ENCODE measurements around the gene OSTM1.

Gene OSTM1

GRCh38 chr6:108039681-108040080 lies 34.9 kb downstream of the OSTM1 start:
- no peaks in the 10 kb centered on the region for H3K27me3 ChIP-seq (ENCODE audit: insufficient read depth, poor library complexity, severe bottlenecking)

DNA sequence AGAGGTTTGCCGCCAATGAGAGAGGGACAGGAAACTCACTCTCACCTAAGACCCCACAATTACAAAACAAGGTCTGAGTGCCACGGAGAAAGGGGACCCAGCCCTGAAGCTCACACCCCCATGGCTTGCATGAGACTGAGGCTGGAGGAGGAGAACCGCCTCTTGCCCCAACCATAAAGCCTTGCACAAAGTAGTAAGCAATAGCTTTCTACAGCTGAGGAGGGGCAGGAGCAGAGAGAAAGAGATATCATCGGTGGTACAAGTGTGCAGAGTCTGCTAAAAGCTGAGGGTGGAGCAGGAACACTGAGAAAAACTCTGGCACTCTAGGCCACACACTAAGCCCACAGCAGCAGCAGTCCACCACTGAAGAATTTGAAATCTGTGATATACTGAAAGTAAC lies 37.7 kb downstream of the OSTM1 start:
- DNase-seq (ENCODE audit: low read depth in 1 of 2, low spot score in 1 of 2): no peak
- TF ChIP-seq SPI1 (IDR thresholded peaks at IDR 0.05; ENCODE audit: borderline replicate concordance, low read depth): no peak
- TF ChIP-seq, protein P1, sequence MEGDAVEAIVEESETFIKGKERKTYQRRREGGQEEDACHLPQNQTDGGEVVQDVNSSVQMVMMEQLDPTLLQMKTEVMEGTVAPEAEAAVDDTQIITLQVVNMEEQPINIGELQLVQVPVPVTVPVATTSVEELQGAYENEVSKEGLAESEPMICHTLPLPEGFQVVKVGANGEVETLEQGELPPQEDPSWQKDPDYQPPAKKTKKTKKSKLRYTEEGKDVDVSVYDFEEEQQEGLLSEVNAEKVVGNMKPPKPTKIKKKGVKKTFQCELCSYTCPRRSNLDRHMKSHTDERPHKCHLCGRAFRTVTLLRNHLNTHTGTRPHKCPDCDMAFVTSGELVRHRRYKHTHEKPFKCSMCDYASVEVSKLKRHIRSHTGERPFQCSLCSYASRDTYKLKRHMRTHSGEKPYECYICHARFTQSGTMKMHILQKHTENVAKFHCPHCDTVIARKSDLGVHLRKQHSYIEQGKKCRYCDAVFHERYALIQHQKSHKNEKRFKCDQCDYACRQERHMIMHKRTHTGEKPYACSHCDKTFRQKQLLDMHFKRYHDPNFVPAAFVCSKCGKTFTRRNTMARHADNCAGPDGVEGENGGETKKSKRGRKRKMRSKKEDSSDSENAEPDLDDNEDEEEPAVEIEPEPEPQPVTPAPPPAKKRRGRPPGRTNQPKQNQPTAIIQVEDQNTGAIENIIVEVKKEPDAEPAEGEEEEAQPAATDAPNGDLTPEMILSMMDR (IDR thresholded peaks at IDR 0.05; ENCODE audit: insufficient read depth, low read length): no peak
- no peak for TF ChIP-seq POLR2AphosphoS5 (IDR thresholded peaks at IDR 0.05; ENCODE audit: low read depth)
- TF ChIP-seq REST (IDR thresholded peaks at IDR 0.05; ENCODE audit: insufficient replicate concordance, low read depth): no peak
- TF ChIP-seq GABPA (IDR thresholded peaks at IDR 0.05; ENCODE audit: low read depth): no peak
- no peak overlapping the region for H3K4me3 ChIP-seq (replicated peaks; ENCODE audit: insufficient read depth, low read length)
- no peak overlapping the region for H3K27ac ChIP-seq (replicated peaks)
- H3K27me3 ChIP-seq (ENCODE audit: insufficient read depth, poor library complexity, severe bottlenecking): no peaks in the 10 kb centered on the region

More at GRCh38 chr6:108039681-108040080, 34.9 kb downstream of the OSTM1 start:
- TF ChIP-seq GABPA (IDR thresholded peaks at IDR 0.05; ENCODE audit: low read depth): no peak
- TF ChIP-seq, protein P1 (IDR thresholded peaks at IDR 0.05; ENCODE audit: insufficient read depth, low read length): no peak
- TF ChIP-seq REST (IDR thresholded peaks at IDR 0.05; ENCODE audit: insufficient replicate concordance, low read depth): no peak
- peak; percentile 13; the same call in 1 of the 2 replicates for TF ChIP-seq SPI1 (IDR thresholded peaks at IDR 0.05; ENCODE audit: borderline replicate concordance, low read depth)
- no peak for TF ChIP-seq POLR2AphosphoS5 (IDR thresholded peaks at IDR 0.05; ENCODE audit: low read depth)
- H3K27ac ChIP-seq (replicated peaks): no peak overlapping the region
- H3K4me3 ChIP-seq (replicated peaks; ENCODE audit: insufficient read depth, low read length): no peak overlapping the region
- peak in 1 of 2 experiments; percentile 51 for DNase-seq (ENCODE audit: low read depth in 1 of 2, low spot score in 1 of 2)

DNA sequence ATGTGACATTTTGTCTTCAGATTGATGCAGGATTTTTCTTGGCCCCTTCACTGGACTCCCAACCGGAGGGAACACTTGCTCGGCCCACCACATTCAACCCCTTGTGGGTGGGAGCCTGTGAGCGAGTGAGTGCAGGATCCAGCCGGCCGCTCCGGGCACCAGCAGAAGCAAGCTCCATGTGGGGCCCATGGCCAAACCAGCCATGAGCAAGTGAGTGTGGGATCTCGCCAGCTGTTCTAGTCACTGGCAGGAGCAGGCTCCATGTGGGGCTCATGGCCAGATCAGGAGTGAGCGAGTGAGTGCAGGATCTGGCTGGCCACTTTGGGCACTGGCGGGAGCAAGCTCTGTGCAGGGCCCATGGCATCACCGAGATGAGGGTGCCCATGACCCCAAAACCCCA lies 42.6 kb downstream of the OSTM1 start:
- Histone ChIP-seq H3K27ac (replicated peaks) (no peak overlapping the region), H3K4me3 (replicated peaks; ENCODE audit: insufficient read depth, low read length) (no peak overlapping the region), H3K27me3 (ENCODE audit: insufficient read depth, poor library complexity, severe bottlenecking) (no peaks in the 10 kb centered on the region)
- TF ChIP-seq, protein P1 (IDR thresholded peaks at IDR 0.05; ENCODE audit: insufficient read depth, low read length): no peak
- no peak for TF ChIP-seq REST (IDR thresholded peaks at IDR 0.05; ENCODE audit: insufficient replicate concordance, low read depth)
- TF ChIP-seq POLR2AphosphoS5 (IDR thresholded peaks at IDR 0.05; ENCODE audit: low read depth): no peak
- TF ChIP-seq SPI1 (IDR thresholded peaks at IDR 0.05; ENCODE audit: borderline replicate concordance, low read depth): no peak
- no peak for TF ChIP-seq GABPA (IDR thresholded peaks at IDR 0.05; ENCODE audit: low read depth)
- DNase-seq (ENCODE audit: low read depth in 1 of 2, low spot score in 1 of 2): no peak
